NB4 (cell line): Measurements from ENCODE around the gene INSM1.

Experiments used
- TF ChIP-seq, protein P1 (sequence below): IDR thresholded peaks from 2 replicates; pipeline ENCODE4 v1.6.1; 2011; ENCODE audit warnings: low read depth, low read length
- TF ChIP-seq, protein P2 (sequence below): IDR thresholded peaks from one replicate; pipeline ENCODE4 v1.5.1; 2012; ENCODE audit warnings: low read depth, low read length

DNA sequence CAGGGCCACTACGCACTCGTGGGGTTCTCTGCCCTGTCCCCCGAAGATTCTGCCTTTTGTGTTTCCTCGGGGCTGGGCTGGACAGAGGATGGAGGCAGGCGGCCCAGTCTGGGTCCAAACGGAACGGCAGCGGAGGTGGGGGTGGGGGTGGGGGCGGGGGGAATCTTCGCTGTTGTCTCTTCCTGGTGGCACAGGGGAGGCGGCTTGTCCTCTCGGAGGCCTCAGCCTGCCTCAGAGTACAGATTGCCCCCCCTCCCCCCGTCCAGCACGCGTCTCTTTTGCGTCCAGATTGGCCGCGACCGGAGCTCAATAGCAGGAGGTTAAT is 1.4 kb upstream of the INSM1 start:
- TF ChIP-seq, protein P1, sequence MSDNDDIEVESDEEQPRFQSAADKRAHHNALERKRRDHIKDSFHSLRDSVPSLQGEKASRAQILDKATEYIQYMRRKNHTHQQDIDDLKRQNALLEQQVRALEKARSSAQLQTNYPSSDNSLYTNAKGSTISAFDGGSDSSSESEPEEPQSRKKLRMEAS, result no peak
- TF ChIP-seq, protein P2, sequence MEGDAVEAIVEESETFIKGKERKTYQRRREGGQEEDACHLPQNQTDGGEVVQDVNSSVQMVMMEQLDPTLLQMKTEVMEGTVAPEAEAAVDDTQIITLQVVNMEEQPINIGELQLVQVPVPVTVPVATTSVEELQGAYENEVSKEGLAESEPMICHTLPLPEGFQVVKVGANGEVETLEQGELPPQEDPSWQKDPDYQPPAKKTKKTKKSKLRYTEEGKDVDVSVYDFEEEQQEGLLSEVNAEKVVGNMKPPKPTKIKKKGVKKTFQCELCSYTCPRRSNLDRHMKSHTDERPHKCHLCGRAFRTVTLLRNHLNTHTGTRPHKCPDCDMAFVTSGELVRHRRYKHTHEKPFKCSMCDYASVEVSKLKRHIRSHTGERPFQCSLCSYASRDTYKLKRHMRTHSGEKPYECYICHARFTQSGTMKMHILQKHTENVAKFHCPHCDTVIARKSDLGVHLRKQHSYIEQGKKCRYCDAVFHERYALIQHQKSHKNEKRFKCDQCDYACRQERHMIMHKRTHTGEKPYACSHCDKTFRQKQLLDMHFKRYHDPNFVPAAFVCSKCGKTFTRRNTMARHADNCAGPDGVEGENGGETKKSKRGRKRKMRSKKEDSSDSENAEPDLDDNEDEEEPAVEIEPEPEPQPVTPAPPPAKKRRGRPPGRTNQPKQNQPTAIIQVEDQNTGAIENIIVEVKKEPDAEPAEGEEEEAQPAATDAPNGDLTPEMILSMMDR, result no peak
